ES-I3 (cell line): ENCODE results near the gene CDH7.

Experiments
- H3K36me3 ChIP-seq: 2 replicates; pipeline ENCODE4 v1.6.1; 2013; ENCODE audit warnings: mild to moderate bottlenecking, low read length, control low read depth, moderate library complexity; ENCODE audit not compliant: insufficient read depth
- H3K4me1 ChIP-seq: 2 replicates; pipeline ENCODE4 v1.6.1; 2013; ENCODE audit warnings: mild to moderate bottlenecking, control low read depth, low read length; ENCODE audit not compliant: insufficient read depth
- H3K9ac ChIP-seq: 2 replicates; pipeline ENCODE4 v1.6.1; 2013; ENCODE audit warnings: low read depth, mild to moderate bottlenecking, low read length, moderate library complexity
- H3K9me3 ChIP-seq: 2 replicates; pipeline ENCODE4 v1.6.1; 2013; ENCODE audit warnings: mild to moderate bottlenecking, low read length, moderate library complexity; ENCODE audit not compliant: control insufficient read depth, insufficient read depth

Gene CDH7, protein sequence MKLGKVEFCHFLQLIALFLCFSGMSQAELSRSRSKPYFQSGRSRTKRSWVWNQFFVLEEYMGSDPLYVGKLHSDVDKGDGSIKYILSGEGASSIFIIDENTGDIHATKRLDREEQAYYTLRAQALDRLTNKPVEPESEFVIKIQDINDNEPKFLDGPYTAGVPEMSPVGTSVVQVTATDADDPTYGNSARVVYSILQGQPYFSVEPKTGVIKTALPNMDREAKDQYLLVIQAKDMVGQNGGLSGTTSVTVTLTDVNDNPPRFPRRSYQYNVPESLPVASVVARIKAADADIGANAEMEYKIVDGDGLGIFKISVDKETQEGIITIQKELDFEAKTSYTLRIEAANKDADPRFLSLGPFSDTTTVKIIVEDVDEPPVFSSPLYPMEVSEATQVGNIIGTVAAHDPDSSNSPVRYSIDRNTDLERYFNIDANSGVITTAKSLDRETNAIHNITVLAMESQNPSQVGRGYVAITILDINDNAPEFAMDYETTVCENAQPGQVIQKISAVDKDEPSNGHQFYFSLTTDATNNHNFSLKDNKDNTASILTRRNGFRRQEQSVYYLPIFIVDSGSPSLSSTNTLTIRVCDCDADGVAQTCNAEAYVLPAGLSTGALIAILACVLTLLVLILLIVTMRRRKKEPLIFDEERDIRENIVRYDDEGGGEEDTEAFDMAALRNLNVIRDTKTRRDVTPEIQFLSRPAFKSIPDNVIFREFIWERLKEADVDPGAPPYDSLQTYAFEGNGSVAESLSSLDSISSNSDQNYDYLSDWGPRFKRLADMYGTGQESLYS

GRCh38 chr18:65750389-65751154, at the start of gene CDH7:
Gene CDH7, plus strand, starts transcription at chr18:65751012. Its CDS starts 11,831 bp downstream, at chr18:65762843.
- H3K36me3 ChIP-seq: no peaks in the 10 kb centered on the region
- H3K9me3 ChIP-seq: no peaks in the 10 kb centered on the region
- peaks cover 3% of the 10 kb centered on the region for H3K4me1 ChIP-seq
- H3K9ac ChIP-seq: peak within 1 kb of the TSS; percentile 82

GRCh38 chr18:65704046-65704445, 46.8 kb upstream of the CDH7 start:
- no peak overlapping the region for H3K9ac ChIP-seq
- H3K36me3 ChIP-seq: no peaks in the 10 kb centered on the region
- H3K9me3 ChIP-seq: no peaks in the 10 kb centered on the region
- no peaks in the 10 kb centered on the region for H3K4me1 ChIP-seq

GRCh38 chr18:65706646-65707045, 44.2 kb upstream of the CDH7 start:
- Histone ChIP-seq H3K36me3 (no peaks in the 10 kb centered on the region), H3K9ac (no peak overlapping the region), H3K4me1 (no peaks in the 10 kb centered on the region), H3K9me3 (no peaks in the 10 kb centered on the region)

DNA sequence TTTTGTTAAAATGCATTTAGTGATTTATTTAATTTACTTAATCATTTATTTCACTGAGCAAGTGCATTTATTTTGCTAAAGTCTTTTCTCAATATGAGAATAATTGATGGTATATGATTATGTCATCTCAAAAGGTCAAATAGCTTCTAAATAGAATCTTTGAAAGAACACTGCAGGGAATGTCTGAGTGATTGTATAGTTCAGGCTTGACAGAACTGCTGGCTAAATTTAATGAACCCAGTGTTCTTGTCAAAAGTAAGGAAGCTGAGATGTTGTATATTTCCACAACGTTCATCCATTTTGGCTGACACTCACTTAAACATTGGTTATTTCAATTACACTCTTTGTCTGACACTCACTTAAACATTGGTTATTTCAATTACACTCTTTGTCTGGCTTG, 39.3 kb upstream of the CDH7 start:
- Histone ChIP-seq H3K4me1 (no peaks in the 10 kb centered on the region), H3K36me3 (no peaks in the 10 kb centered on the region), H3K9me3 (no peaks in the 10 kb centered on the region), H3K9ac (no peak overlapping the region)

- Histone ChIP-seq H3K36me3 (no peaks in the 10 kb centered on the region), H3K9me3 (no peaks in the 10 kb centered on the region; the same call in 1 of the 2 replicates), H3K9ac (no peak overlapping the region), H3K4me1 (no peaks in the 10 kb centered on the region)
Observed at GRCh38 chr18:65721619-65722018, 29.2 kb upstream of the CDH7 start.

DNA sequence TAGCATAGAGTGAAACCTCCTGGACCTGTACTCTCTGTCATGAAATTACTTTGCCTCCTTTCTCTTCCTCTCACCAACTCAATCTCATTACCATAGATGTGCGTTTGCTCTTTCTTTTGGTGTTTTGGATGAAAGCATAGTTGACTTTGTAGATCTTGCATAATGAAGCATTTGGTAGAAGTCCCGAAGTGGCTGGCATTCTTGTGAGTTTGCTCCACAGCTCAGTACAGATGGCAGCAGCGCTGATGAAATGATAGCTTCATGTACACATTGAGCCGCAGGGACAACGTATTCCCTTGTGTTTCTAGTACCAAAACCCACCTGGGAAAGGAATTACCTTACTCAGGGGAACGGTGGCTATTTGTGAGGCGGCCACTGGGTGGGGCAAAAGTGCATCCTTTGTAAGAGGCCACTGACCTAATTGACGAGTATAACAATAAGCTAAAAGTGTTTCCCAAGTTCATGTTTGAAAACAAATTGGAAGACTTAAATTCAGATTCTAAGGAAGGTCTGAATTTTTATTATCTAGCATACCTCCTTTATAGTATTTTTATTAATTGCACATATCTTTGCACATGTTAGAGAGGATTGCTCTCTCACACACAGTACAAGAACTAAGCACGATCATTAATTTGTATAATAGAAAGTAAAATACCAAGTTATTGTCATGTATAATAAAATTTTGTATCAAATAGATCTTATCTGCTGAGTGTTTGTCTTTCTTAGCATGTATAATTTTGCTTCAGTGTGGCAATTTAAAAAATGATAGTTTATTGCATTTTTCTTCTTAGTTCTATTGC, 25.4 kb upstream of the CDH7 start:
- no peaks in the 10 kb centered on the region for H3K4me1 ChIP-seq
- H3K9ac ChIP-seq: no peak overlapping the region
- no peaks in the 10 kb centered on the region for H3K36me3 ChIP-seq
- no peaks in the 10 kb centered on the region for H3K9me3 ChIP-seq

GRCh38 chr18:65735155-65735554, 15.7 kb upstream of the CDH7 start:
- Histone ChIP-seq H3K9me3 (no peaks in the 10 kb centered on the region), H3K9ac (no peak overlapping the region), H3K36me3 (no peaks in the 10 kb centered on the region), H3K4me1 (no peaks in the 10 kb centered on the region)

DNA sequence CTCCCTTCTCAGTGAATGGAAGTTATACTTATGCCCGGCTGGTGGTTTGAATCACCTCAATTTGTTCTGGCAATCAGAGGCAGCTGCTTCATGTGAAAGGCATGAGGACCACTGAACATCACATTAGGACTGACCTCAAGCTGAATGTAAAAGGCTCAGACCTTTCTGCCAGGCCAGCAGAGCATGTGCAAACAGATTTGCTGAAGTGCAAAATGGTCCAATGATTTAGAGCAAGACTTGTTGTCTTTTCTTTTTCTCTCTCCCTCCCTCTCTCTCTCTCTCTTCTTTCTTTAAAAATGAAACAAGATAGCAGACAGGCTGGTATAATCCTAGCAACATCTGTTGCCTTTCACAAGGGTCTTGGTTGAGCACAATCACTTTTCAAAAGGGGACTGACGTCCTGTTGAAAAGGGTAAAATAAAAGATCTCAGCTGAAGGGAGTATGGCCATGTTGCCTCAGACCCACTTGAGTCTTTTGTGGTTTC, 13.3 kb upstream of the CDH7 start:
- no peaks in the 10 kb centered on the region for H3K9me3 ChIP-seq
- H3K4me1 ChIP-seq: no peaks in the 10 kb centered on the region
- no peaks in the 10 kb centered on the region for H3K36me3 ChIP-seq
- no peak overlapping the region for H3K9ac ChIP-seq

DNA sequence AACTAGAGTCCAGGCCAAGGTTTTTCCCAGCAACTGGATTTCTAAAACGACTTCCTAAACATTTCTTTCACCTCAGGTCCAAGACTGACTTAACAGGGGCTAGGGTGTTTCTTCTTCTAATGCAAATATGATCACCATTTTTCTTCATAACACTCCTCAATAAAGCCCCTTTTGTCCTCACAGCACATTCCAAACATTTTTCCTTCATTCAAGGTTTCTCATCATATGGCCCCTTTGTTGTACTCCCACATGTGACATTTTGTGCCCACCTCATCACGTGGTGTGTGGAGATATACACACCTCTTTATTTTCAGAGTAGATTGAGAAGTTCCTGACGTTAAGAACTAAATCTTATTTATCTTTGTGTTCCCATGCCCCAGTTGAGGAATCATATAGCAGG, 3.9 kb upstream of the CDH7 start:
- no peaks in the 10 kb centered on the region for H3K36me3 ChIP-seq
- H3K4me1 ChIP-seq: no peaks in the 10 kb centered on the region
- H3K9ac ChIP-seq: no peak overlapping the region
- no peaks in the 10 kb centered on the region for H3K9me3 ChIP-seq

DNA sequence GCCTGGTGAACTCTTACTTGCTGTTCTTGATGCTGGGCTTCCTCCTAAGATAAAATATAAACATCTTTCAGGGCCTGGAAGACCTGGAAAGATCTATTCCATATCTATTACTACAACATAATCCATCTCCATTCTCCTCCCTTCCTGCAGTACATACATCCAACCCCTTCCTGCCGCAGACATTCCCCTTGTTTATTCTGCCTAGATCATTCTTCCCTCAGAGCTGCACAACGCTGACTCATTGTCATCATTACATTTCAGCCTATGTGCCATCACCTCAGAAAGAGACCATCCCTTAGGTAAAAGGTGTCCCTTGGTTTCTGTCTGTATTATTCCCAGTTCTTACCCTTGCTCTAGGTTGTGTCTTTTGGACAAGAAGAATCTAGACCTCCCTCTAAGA, 2.5 kb upstream of the CDH7 start:
- Histone ChIP-seq H3K4me1 (no peaks in the 10 kb centered on the region), H3K9ac (no peak overlapping the region), H3K36me3 (no peaks in the 10 kb centered on the region), H3K9me3 (no peaks in the 10 kb centered on the region)

GRCh38 chr18:65749841-65750240, 971 bp upstream of the CDH7 start:
- H3K36me3 ChIP-seq: no peaks in the 10 kb centered on the region
- H3K4me1 ChIP-seq: peaks cover 3% of the 10 kb centered on the region
- H3K9ac ChIP-seq: peak overlapping the region; percentile 82
- no peaks in the 10 kb centered on the region for H3K9me3 ChIP-seq

DNA sequence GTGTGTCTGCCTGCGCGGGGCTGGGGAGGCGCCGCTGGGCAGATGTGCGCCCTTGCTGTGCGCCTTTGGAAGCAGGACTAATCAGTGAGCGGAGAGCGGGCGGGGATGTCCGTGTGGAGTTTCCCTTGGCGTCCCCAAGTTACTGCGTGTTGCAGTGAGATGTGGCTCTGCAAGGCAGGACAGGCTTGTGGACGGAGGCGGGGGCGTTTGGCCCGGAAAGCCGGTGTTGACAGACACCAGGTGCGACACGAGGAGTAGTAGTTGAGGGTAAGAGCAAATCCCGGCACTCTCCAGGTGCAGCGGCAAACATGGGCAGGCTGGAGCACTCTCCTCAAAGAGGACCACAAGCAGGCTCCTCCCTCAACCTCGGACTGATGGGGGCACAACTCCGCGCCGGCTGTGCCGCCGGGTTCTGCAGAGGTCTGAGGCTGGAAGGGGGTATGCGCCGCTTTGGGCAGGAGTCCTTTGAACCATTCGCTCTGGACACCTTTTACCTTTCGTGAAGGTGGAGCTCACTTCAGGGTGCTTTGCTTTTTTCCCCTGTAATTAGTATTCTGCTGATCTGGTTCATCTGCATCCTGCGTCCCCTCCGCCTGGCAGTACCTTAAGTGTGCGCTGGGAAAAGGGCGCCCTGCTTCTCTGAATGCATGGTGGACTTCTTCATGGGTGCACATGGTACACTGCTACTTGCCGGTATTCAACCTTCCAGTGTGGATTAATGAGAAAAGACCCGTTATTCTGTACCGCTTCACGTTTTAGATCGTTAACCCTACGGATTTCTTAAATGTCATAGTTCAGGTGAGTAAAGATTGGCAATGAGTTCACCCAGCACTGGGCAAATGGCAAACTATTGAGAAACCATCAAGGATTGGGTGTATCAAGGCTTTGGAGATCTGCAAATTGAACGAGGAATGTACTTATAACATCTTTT, 608 bp downstream of the CDH7 start:
- Histone ChIP-seq H3K9me3 (no peaks in the 10 kb centered on the region), H3K36me3 (no peaks in the 10 kb centered on the region), H3K4me1 (peaks cover 3% of the 10 kb centered on the region), H3K9ac (peak overlapping the region; percentile 82)
